Anterior cingulate cortex (tissue), 58 donors: ENCODE results near the gene ARL11.

Source experiments
- DNase-seq, 58 donors: peaks; one replicate each; lab custom pipeline; 2025; lab: John Stamatoyannopoulos, UW

Gene ARL11

DNA sequence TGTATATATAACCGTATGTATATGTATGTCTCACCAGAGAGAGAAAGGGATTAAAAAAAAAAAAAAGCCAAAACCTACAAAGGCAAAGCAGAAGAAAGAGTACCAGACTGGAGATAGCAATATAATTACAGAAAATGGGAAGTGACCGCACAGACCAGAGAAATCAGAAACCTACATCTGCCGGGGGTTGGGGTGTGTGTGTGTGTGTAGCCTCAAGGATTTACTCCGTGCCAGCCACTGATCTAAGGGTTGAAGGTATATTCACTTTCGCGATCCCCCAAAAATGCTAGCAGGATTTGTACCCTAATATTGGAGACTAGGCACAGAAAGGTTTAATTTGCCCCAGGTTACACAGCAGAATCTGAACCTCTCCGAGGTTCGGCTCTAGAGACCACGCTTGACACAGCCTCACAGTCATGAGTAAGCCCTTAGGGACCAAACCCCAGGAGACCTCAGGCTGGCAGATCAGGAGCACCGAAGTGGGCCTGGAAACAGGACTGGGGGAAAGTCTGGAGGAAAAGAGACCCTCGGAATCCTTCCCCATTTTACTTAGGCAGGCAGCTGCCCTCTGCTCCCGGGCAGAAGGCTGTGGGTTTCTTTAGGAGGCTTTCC is 14.8 kb downstream of the ARL11 start:
- DNase-seq: no peak

DNA sequence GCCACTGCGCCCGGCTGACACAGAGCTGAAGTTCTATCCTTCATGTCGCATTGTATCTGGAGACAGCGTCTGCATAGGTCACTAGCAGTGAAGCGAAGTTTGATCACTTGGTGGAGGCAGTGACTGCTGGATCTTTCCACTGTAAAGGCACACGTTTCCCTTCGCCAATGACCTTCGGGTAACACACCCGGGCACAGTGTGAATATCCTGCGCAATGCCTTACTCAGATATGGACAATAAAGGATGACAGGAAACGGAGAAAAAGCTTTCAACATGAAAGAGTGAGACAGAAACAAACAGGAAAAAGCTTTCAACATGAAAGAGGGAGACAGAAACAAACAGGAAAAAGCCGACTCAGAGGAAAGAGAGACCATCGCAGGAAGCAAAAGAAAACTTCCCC is 17.1 kb downstream of the ARL11 start:
- no peak for DNase-seq

DNA sequence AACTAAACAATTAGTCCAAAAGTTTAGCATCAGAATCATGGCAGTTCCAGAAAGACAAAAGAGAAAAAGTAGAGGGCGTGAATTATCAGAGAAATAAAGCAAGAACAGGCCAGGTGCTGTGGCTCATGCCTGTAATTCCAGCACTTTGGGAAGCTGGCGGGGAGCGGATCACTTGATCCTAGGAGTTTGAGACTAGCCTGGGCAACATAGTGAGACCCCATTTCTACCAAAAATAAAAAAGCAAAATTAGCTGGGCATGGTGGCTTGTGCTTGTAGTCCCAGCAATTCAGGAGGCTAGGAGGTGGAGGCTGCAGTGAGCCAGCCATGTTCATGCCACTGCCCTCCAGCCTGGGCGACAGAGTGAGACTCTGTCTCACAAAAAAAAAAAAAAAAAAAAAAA is 18.4 kb downstream of the ARL11 start:
- DNase-seq: no peak

DNA sequence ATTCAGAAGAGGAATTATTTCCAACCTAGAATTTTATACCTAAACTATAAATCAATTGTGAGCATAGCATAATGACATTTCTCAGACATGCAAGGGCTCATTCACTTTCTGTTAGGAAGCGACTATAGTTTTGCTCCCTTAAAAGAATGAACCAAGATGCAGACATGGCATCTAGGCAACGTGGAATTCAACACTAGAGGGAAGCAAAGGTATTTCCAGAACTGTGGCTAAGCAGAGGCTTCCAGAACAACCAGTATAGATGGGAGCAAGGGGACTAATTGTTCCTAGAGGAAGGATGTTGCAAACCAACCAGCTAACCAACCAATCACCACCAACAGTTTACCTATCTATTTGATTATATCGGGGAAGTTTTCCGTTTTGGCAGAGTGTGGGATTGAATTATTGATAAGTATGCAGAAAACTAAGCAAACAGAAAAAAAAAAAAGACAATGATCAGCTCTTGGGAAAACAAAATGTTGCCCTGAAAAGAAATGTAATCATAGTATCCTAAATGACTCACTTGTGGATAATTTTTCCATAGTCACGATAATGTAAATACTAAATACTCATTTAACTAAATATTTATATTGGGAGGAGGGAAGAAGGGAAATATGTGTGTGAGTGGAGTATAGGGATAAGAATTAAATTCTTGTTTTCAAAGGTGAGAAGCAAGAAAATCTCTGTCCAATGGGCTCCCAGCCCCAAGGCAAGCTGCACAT is 21.1 kb downstream of the ARL11 start:
- no peak for DNase-seq

DNA sequence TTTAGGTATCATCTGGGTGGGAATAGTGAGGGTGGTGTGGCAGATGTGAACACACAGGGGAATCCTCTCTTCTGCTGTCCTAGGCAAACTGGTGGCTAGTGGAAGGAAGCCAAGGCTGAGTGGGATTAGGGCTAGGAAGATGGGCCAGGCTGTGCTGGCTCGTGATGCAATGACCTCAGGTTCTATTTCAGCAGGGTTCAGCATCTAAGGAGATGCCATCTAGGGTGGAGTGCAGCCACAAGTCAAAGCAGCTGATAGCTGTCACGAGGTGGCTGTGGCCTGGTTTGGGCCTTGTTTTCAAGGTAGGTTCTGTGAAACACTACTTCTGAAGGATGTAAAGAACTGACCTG is 21.6 kb downstream of the ARL11 start:
- DNase-seq: no peak

DNA sequence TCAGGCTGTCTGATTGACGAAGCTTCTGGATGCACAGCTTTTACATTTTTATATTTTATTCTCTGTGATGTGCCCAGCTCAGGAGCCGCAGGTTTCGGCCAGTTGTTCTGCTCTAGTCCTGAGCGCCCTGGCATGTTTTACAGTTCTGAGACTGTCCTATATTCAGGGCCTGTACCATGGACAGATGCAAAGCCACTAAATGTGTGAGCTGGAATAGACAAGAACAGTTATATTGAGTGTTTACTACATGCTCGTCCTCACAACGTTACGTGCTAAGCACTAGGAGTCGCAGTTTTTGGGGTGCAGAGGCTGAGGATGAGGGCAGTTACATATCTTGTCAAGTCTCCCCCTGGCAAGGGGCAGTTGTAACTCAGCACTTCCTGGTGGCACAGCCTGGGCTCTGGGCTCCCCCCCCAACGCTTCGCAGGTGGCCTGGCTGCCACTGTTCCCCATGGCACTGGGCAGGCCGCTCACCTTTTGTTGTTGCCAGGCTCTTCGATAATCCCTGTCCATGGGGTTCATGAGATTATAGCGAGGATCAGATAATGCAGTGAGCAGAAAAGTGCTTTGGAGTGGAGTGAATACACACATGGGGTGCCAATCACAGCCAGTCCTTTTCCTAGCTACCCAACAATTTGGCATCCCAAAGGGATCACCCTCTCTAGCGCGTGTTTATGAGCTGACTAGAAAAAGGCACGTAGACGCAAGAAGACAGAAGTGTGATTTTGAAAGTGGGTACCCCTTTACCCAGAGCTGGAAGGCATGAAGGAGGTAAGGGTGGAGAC is 23.5 kb downstream of the ARL11 start:
- DNase-seq: no peak

DNA sequence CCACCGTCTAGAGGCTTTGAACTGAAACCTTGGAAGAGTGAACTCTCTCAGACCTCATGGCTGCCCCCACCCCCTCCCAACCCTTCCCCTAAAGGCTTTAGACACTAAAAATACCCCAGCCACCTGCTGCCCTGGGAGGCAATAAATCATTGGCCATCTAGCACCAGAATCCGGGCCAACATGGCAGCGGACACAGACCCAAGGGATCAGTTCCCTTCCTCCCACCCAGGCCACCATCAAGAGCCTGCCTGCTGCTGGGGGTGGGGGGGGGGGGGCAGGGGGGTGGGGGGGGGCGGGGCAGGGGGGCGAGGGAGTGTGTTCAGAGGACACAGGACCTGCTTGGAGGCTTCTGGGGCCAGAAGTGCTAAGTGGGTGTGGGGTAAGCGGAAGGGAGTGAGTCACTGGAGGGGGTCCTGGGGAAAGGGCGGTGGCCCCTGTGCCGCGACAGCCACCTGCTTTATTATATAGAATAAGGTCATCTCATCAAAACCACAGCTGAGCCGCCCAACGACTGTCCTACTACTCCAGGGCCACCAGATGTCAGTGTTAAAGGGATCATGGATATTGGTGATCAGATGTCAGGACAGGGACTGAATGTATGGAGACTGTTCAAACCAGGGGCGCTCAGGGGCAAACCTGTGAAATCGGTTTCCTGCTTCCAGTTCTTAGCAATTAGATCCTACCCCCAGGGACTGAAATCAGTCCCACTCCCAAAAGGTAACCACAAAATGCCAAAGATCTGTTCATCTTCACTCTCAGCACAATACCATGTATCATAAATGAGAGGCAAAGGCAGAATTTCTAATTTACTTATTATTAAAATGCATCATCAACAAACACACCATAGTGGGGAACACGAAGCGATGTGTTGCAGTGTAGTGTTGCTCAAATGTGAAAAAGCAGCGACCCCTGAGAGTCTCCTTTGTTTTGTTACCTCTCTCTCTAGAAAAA is 24.3 kb downstream of the ARL11 start:
- no peak for DNase-seq

DNA sequence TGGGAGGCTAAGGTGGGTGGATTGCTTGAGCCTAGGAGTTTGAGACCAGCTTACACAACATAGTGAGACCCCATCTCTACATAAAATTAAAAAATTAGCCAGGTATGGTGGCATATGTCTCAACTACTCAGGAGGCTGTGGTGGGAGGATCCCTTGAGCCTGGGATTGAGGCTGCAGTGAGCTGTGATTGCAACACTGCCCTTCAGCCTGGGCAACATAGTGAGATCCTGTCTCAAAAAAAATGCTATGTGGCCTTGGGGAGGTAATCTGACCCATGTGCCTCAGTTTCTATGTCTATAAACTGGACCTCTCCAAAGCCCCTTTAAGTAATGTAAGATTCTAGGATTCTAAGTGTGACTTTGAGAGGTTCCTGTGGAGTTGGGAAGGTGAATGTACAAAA is 25.2 kb downstream of the ARL11 start:
- DNase-seq: no peak

DNA sequence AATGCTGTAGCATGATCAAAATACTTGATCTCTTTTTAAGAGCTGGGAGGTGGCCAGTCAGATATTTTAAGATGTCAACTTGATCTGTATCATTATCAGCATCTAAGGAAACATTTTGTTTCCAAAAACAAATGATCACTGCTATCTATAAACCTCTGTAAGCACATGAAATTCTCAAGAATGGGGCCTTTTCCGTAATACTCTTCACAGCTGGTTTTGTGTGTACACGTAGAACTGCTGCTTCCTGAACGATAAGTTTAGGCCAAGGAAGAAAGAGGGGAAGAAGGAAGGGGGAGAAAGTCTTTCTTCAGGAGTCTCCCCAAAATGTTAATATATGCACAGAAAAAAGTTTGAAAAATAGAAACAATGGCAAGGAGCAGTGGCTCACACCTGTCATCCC is 25.7 kb downstream of the ARL11 start:
- DNase-seq: no peak

DNA sequence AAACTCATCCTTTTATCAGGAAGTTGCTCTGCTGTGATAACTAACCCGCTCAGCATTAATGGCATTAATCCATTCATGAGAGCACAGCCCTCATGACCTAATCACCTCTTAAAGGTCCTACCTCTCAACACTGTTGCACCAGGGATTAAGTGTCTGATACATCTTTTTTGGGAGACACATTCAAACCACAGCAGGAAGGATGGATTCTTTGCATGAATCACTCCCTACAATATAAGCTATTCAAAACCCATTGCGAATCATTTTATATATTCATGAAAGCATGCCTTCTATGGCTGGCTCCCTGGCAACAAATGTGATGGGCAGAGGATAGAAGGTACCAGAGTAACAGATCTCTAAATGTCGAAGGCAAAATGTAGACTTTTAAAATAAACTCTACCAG is 27.6 kb downstream of the ARL11 start:
- no peak for DNase-seq

DNA sequence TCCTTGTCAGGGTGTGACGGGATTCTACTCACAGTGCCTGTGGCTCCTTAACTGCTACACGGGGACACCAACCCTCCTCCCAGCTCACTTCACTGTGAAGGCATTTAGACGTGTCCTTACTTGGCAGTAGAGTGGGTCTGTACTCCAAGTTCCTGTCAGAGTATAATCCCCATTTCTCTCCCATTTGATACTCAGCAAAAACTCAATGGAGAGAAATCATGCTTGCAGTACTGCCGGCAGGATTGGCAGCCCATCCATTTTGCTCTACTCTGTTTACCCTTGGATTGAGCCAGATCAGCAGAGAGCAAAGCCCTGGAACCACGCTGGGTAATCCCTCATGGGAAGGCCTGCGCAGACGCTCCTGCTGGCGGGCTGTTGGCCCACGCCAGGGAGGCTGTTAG is 28.9 kb downstream of the ARL11 start:
- DNase-seq: peak in 13 of 58 donors; percentile 3 to 53 (median 11)

DNA sequence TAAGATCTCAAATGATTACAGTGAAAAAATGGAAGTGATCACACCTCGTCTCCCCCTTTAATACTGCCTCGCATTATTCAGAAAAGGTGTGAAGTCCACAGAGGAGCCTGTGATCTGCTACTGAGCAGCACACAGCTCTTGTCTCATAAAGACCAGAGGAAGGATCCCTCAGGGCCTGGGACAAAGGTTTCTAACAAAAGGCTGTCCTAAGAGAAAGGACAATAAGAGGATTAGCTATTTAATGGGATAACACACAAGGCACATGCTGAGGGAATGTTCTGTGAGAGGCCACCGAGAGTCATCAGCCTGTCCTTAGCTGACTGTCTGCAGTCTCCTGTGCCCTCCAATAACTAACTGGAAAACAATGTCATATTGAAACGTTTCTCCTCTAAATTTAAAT is 36.3 kb downstream of the ARL11 start:
- DNase-seq: no peak

DNA sequence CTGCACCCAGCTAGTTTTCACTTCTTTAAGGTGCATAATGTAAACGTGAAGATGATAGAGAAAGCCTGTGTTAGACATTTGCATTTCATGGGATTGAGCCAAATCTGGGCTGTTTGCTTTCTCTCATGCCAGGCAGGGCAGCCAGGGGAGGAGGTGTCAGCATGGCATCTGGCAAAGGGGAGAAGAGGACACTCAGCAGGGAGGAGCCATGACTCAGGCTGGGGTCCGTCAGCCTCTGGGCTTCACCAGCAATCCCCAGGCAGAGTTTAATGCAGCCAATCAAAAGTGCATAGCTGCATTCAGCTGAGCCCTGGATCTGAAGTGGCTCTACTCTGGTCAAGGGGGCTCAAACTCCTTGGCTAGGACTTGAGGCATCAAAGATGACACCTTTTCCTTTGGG is 39.5 kb downstream of the ARL11 start:
- no peak for DNase-seq

DNA sequence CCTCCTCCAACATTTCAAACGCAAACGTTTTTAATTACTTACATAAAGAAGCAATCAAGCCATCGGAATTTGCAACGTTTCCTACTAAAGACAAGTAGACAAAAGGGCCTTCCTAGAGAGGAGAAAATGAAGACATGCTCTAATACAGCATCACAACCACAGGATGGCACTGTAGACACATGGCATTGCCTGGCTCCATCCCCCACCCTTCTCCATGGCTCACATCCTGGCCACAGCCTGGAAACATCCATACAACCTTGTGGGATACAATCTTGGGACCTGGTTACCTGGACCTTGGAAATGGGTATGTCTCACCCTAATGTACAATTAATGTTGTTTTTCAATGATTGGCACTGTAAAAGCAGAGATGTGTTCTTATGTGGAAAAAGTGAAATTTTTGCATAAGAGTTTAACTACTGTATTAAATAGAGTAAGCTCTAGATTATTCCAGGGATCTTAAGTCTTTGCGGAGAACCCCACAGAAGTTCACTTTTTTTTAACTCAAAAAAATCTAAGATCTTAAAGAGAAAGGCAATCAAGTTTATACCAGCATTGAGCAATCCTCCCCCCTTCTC is 41.5 kb downstream of the ARL11 start:
- peak in 50 of 58 donors; percentile 4 to 74 (median 32) for DNase-seq

DNA sequence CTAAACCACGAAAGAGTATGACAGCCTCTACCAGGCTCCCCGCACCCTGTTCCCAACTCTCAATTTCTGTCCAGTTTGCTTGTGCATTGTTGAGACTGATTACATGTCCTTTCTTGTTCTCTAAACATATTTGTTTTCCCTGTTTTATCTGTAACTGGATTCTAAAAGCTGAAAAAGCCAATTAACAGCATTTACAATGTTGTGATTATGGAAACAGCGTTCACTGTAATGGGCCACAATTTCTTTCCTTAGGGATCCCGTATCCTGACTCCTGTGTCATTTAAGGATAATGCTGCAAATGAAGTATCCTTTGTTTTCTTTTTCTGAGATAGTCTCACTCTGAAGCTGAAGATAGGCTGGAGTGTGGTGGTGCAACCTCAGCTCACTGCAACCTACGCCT is 42.5 kb downstream of the ARL11 start:
- no peak for DNase-seq

DNA sequence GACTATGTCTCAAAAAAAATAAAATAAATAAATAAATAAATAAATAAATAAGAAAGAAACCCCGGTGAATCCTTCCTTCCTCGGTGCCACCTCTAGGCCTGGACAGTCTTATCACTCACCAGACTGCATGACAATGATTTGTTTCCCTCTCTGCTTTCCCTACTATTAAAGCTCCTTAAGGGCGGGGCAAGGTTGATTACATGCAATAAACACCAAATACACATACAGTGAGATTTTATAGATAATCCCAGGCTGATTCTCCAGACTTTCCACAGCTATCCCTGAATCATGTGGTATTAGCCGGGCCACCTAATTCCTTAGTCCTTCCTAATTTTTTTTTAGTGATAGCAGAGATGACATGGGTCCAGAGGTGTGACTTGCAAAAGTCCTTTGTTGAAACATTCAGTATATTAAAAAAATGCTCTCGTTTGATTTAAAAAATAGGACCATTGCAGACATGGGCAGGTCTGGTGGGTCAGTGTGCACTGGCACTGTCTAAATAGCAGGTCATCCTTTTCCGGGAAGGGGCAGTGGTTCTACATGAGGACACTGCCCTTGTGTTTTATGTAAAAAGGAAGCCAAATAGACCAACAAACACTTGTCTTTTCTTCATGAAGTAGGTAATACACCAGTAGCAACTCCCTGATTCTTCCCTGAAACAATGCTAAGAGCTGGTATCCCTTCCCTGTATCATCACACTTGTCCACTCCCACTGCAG is 48.4 kb downstream of the ARL11 start:
- no peak for DNase-seq

DNA sequence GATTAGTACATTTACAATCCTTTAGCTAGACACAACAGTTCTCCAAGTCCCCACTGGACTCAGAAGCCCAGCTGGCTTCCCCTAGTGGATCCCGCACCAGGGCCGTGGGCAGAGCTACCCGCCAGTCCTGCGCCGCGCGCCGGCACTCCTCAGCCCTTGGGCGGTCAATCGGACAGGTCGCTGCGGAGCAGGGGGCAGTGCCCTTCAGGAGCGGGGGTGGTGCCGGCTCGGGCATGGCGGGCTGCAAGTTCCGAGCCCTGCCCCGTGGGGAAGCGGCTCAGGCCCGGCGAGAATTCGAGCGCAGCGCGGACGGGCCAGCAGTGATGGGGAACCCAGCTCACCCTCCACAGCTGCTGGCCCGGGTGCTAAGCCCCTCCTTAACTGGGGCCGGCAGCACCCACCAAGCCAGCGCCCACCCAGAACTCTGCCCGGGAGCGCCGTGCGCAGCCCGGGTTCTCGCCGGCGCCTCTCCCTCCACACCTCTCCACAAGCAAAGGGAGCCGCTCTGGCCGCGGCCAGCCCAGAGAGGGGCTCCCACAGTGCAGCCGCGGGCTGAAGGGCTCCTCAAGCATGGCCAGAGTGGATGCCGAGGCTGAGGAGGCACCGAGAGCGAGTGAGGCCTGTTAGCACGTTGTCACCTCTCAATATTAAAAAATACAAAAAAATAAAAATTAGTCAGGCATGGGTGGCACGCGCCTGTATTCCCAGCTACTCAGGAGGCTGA is 50.0 kb downstream of the ARL11 start:
- DNase-seq: no peak

DNA sequence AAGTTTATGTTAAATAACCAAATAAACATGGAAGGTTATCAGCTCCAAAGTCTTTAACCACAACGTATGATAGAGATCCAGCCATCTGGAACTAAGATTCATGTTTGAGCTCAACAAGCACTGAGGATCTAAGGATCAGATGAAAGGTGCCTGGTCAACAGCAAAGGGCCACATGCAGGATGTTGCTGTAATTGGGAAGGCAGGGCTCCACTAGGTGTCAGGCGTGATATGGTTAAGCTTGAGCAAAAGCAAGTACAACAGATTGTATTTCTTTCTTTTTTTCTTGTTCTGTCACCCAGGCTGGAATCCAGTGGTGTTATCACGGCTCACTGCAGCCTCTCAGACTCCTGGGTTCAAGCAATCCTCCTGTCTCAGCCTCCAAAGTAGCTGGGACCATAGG is 50.9 kb downstream of the ARL11 start:
- no peak for DNase-seq

DNA sequence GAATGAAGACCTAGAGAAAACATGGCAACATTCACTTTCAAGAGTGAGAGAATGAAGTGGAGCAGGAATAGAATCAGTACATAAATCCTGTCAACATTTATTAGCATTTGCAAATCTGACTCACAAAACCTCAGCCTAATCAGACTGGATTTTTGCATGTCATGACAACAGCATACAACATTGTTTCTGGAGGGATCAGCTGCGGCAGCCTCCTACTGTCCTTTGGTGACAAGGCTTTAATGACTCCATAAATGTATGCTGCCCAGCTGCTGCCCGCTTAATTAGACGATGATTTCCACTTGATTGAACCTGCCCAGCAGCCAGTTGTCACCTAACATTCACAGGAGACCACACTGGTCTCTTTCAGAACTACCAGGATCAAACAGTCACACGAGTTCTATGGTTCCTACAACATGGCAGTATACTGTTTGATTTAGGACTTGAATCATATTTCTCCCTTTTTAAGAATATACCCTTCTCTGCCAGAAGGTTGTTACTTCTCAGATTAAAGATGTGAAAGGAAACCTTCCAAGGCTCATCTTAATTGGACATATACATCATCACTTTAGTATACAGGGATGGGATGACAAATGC is 53.6 kb downstream of the ARL11 start:
- DNase-seq: no peak
